GM23338 (cell line): ENCODE measurements around the gene NLGN3. TPM values are rescaled to one million over a fixed set of nuclear protein-coding genes. Genes with fewer than 3 reads are reported as not detected.

Experiments used
- ATAC-seq: fragments of 200-7000 bp; cut with Tn5 transposase; 3 replicates; pipeline ENCODE4 v1.9.1; 2020
- DNase-seq: peaks from one replicate; pipeline ENCODE4 v3.0.0-alpha.2; 2015; ENCODE audit warnings: low spot score
- H2AFZ ChIP-seq: fragments of 200-600 bp; sonication (generic); 2 replicates; pipeline ENCODE4 v1.8.0; 2016; ENCODE audit warnings: antibody characterized with exemption, mild to moderate bottlenecking, moderate library complexity
- H3F3A ChIP-seq: fragments of 200-600 bp; sonication (generic); replicated peaks from 2 replicates; pipeline ENCODE4 v1.8.0; 2017; ENCODE audit warnings: antibody characterized with exemption, mixed run types, low read depth
- H3K27ac ChIP-seq: fragments of 200-600 bp; sonication (generic); 2 replicates; pipeline ENCODE4 v1.6.1; 2016; ENCODE audit warnings: low read depth
- H3K27me3 ChIP-seq: fragments of 200-600 bp; sonication (generic); 2 replicates; pipeline ENCODE4 v1.8.0; 2016; ENCODE audit warnings: mild to moderate bottlenecking, mixed run types, moderate library complexity; ENCODE audit not compliant: insufficient read depth
- H3K36me3 ChIP-seq: fragments of 200-600 bp; sonication (generic); 2 replicates; pipeline ENCODE4 v1.8.0; 2016; ENCODE audit warnings: mild to moderate bottlenecking; ENCODE audit not compliant: insufficient read depth
- H3K4me1 ChIP-seq: fragments of 200-600 bp; sonication (generic); 2 replicates; pipeline ENCODE4 v1.8.0; 2016; ENCODE audit warnings: mild to moderate bottlenecking, moderate library complexity; ENCODE audit not compliant: insufficient read depth
- H3K4me2 ChIP-seq: fragments of 200-600 bp; sonication (generic); 2 replicates; pipeline ENCODE4 v1.7.1; 2017; ENCODE audit warnings: mixed run types
- H3K4me3 ChIP-seq: fragments of 200-600 bp; sonication (generic); 2 replicates; pipeline ENCODE4 v1.6.1; 2016; ENCODE audit warnings: mixed run types
- H3K79me2 ChIP-seq: fragments of 200-600 bp; sonication (generic); replicated peaks from 2 replicates; pipeline ENCODE4 v1.8.0; 2017; ENCODE audit warnings: mild to moderate bottlenecking; ENCODE audit not compliant: insufficient read depth
- H3K9me2 ChIP-seq: fragments of 200-600 bp; sonication (generic); 2 replicates; pipeline ENCODE4 v1.8.0; 2017; ENCODE audit not compliant: insufficient read depth
- H4K20me1 ChIP-seq: fragments of 200-600 bp; sonication (generic); replicated peaks from 2 replicates; pipeline ENCODE4 v1.8.0; 2017; ENCODE audit warnings: mild to moderate bottlenecking; ENCODE audit not compliant: insufficient read depth
- H3K27ac Mint-ChIP-seq: 2 replicates; pipeline ENCODE4 v1.8.0; 2020; ENCODE audit warnings: inconsistent platforms, mild to moderate bottlenecking, moderate library complexity, mixed read lengths
- H3K27me3 Mint-ChIP-seq: 3 replicates; pipeline ENCODE4 v1.8.0; 2022; ENCODE audit warnings: low read depth, mild to moderate bottlenecking, moderate library complexity, mixed read lengths, inconsistent platforms; ENCODE audit not compliant: insufficient read depth, poor library complexity
- H3K36me3 Mint-ChIP-seq: 3 replicates; pipeline ENCODE4 v1.8.0; 2021; ENCODE audit warnings: low read depth, mild to moderate bottlenecking, inconsistent platforms, moderate library complexity, mixed read lengths
- H3K4me1 Mint-ChIP-seq: 3 replicates; pipeline ENCODE4 v1.8.0; 2020; ENCODE audit warnings: mild to moderate bottlenecking, inconsistent platforms, mixed read lengths
- H3K4me3 Mint-ChIP-seq: 3 replicates; pipeline ENCODE4 v1.8.0; 2021; ENCODE audit warnings: moderate library complexity, mild to moderate bottlenecking, inconsistent platforms, mixed read lengths
- H3K9me3 Mint-ChIP-seq: 3 replicates; pipeline ENCODE4 v1.8.0; 2020; ENCODE audit warnings: moderate library complexity, mild to moderate bottlenecking, inconsistent platforms, mixed read lengths
- CREB1 ChIP-seq: fragments of 250-450 bp; sonication (Bioruptor Pico); IDR thresholded peaks from 2 replicates; pipeline ENCODE4 v1.5.0; 2020; ENCODE audit warnings: low read depth, mild to moderate bottlenecking, moderate library complexity
- CTCF ChIP-seq, 2 experiments: fragments of 200-600 bp in 1 of 2; sonication (generic) in 1 of 2; conservative IDR thresholded peaks; 2 replicates each; pipeline versions ENCODE4 v1.5.1 to v1.6.1; 2016 to 2017; ENCODE audit warnings: antibody characterized with exemption in 2 of 2, low read depth in 2 of 2, mild to moderate bottlenecking in 2 of 2, moderate library complexity in 1 of 2
- ETS1 ChIP-seq: IDR thresholded peaks from 2 replicates; pipeline ENCODE4 v1.6.1; 2016; ENCODE audit warnings: antibody characterized with exemption
- EZH2 ChIP-seq: fragments of 200-600 bp; sonication (generic); IDR thresholded peaks from one replicate; pipeline ENCODE4 v1.8.0; 2017; ENCODE audit warnings: antibody characterized with exemption, mild to moderate bottlenecking, low read depth; ENCODE audit not compliant: unreplicated experiment
- EZH2phosphoT487 ChIP-seq: fragments of 200-600 bp; sonication (generic); IDR thresholded peaks from one replicate; pipeline ENCODE4 v1.8.1; 2018; ENCODE audit warnings: antibody characterized with exemption; ENCODE audit not compliant: unreplicated experiment
- JUNB ChIP-seq: IDR thresholded peaks from one replicate; pipeline ENCODE4 v1.6.1; 2016; ENCODE audit warnings: antibody characterized with exemption; ENCODE audit not compliant: unreplicated experiment
- NANOG ChIP-seq: IDR thresholded peaks from 2 replicates; pipeline ENCODE4 v1.6.1; 2016; ENCODE audit warnings: antibody characterized with exemption, borderline replicate concordance
- STAT1 ChIP-seq: IDR thresholded peaks from one replicate; pipeline ENCODE4 v1.6.1; 2016; ENCODE audit warnings: antibody characterized with exemption; ENCODE audit not compliant: unreplicated experiment
- ZNF114 ChIP-seq: fragments of 250-450 bp; sonication (Bioruptor Pico); IDR thresholded peaks from 2 replicates; pipeline ENCODE4 v1.5.0; 2020; ENCODE audit warnings: mild to moderate bottlenecking, moderate library complexity
- ZNF331 ChIP-seq: fragments of 250-450 bp; sonication (Bioruptor Pico); IDR thresholded peaks from 2 replicates; pipeline ENCODE4 v1.5.0; 2020; ENCODE audit warnings: low read depth, mild to moderate bottlenecking, moderate library complexity
- ZNF462 ChIP-seq: fragments of 250-450 bp; sonication (Bioruptor Pico); IDR thresholded peaks from 2 replicates; pipeline ENCODE4 v1.5.0; 2020; ENCODE audit warnings: mild to moderate bottlenecking, moderate library complexity
- polyA plus RNA-seq: library from polyadenylated mRNA; unstranded; fragments of >200 nt; fragmentation: Nextera tagmentation; extraction: Ambion mirVana; gene quantifications from 2 replicates; pipeline ENCODE4 v1.2.1, GENCODE V29; 2016
- total RNA-seq: library from RNA; depleted of rRNA; stranded (reverse); fragments of >200 nt; shearing (Covaris generic); gene quantifications from 2 replicates; pipeline ENCODE4 v1.2.3, GENCODE V29; 2014

NLGN3 gene
- total and polyA plus RNA-seq, 2 experiments from 2014 or later, result 4.5 to 17.2 TPM

- TF ChIP-seq EZH2, result no peak
- no peak for TF ChIP-seq CREB1 (CRISPR knock-in tag)
- no peak for TF ChIP-seq JUNB
- no peak for TF ChIP-seq ZNF114 (CRISPR knock-in tag)
- TF ChIP-seq NANOG, result no peak
- TF ChIP-seq ZNF331, result no peak
- no peak for TF ChIP-seq EZH2phosphoT487
- no peak for TF ChIP-seq ETS1
Observed at GRCh38 chrX:71214604-71215337, 70.1 kb downstream of the NLGN3 start (continued).

- Histone ChIP-seq H3K36me3 (no peaks in the 10 kb centered on the region), H3K4me1 (peaks cover 7% of the 10 kb centered on the region; the same call in 1 of the 2 replicates), H3K27ac (no peak overlapping the region), H3K4me3 (no peak overlapping the region), H3K4me2 (no peak overlapping the region), H3K9me2 (no peaks in the 10 kb centered on the region), H3K27me3 (no peaks in the 10 kb centered on the region), H2AFZ (no peak overlapping the region), H3F3A (no peaks in the 10 kb centered on the region), H4K20me1 (no peaks in the 10 kb centered on the region), H3K79me2 (no peaks in the 10 kb centered on the region)
- no peak for ATAC-seq
- Mint-ChIP-seq H3K4me3 (no peak overlapping the region), H3K27ac (no peak overlapping the region), H3K27me3 (peaks cover under 1% of the 10 kb centered on the region), H3K36me3 (no peaks in the 10 kb centered on the region), H3K4me1 (peaks cover 28% of the 10 kb centered on the region), H3K9me3 (no peaks in the 10 kb centered on the region; the same call in 2 of the 3 replicates)
- DNase-seq, result no peak
- TF ChIP-seq JUNB (no peak), NANOG (no peak), CTCF (conservative IDR thresholded peaks at IDR 0.05; ENCODE audit: low read depth in 2 of 2) (no peak), EZH2 (no peak), CREB1 (CRISPR knock-in tag) (no peak), EZH2phosphoT487 (no peak), ZNF462 (CRISPR knock-in tag) (no peak), STAT1 (no peak), ZNF114 (CRISPR knock-in tag) (no peak), ETS1 (no peak)
Observed at GRCh38 chrX:71215338-71215912, 70.8 kb downstream of the NLGN3 start.
